Activated CD8-positive, alpha-beta memory T cell treated with anti-CD3 and anti-CD28 coated beads, Interleukin-2, amount 50 U/mL, for 48 hours (primary cell): ENCODE data around the gene SHB.
"Not testable (repeated sequence)": the region's sequence is repeated elsewhere in the genome, so short reads cannot be mapped to it uniquely, and the experiment has no call there.

Source experiments
- DNase-seq: peaks from one replicate; pipeline ENCODE4 v3.0.0-alpha.2; 2020

SHB gene

DNA sequence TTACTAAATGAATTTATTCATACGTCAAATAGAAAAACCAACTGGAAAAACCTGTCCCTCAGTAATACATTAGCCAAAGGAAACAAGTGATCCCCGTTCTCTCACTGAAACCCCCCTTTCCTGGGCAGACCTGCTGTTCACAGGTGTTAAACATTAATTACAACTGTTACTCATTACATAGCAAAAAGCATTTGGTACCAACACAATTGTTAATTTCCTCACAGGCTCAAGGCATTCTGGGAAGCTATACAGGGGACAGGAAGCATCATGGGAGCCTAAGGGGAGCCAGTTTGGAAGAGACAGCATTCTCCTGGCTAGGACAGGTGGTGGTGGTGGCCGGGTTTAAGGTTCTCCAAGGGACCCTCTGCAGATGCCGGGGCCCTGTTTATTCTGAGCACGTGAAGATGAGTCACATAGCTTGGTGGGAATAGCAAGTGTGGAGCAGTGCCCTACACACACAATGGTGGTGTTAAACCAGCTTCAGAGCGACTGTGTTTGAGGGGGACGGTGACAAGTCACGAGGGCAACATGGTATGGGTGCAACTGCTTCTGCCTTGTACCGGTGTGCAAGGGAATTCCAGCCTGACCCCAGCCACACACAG is 102.5 kb downstream of the SHB start:
- DNase-seq: no peak

DNA sequence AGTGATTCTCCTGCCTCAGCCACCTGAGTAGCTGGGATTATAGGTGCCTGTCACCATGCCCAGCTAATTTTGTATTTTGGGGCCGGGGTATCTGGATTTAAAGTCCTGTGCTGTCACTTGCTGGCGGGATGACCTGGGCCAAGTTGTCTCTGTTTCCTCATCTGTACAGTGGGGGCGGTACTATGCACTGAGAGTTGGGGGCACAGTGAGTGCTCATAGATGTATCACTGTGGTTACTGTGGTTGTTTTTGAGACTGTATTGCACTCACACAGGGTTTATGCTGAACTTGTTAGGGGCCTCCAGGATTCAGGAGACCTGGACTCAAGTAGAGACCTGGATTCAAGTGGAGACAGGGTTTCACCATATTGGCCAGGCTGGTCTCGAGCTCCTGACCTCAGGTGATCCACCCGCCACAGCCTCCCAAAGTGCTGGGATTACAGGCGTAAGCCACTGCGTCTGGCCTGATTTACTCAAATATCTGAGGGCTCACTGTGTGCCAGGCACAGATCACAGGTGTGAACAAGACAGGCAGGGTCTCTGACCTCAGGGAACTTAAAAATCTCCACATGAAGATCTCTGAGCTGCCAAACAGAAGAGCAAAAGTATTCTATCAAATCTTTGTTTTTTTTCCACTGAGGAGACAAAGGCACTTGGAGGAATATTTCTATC is 103.2 kb downstream of the SHB start:
- not testable (repeated sequence) for DNase-seq

DNA sequence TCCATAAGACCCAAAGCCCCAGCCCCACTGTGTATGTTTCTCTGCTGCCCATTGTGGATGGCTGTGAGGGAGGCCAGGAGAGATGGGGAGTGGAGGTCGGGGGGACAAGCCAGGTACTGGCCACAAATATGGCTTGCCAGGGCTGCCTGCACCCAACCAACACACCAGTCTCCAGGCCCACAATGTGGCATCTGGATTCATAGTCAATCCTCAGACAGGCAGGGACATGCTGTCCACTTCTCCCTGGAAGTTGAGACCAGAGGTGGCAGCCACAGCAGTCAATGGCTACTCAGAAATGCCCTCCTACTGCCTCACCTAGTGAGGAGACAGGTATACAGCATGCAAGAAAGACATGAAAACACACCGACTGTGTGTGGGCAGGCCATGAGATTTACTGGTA is 103.9 kb downstream of the SHB start:
- no peak for DNase-seq

DNA sequence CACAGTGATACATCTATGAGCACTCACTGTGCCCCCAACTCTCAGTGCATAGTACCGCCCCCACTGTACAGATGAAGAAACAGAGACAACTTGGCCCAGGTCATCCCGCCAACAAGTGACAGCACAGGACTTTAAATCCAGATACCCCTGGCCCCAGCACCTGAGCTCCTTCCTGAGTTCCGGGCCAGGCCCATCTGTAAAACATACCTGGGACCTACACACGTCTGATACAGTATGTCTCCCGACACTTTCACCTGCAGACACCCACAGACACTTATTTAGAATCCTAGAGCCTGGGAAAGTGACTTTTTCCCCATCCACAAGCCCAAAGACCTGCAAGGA is 104.3 kb downstream of the SHB start:
- no peak for DNase-seq

DNA sequence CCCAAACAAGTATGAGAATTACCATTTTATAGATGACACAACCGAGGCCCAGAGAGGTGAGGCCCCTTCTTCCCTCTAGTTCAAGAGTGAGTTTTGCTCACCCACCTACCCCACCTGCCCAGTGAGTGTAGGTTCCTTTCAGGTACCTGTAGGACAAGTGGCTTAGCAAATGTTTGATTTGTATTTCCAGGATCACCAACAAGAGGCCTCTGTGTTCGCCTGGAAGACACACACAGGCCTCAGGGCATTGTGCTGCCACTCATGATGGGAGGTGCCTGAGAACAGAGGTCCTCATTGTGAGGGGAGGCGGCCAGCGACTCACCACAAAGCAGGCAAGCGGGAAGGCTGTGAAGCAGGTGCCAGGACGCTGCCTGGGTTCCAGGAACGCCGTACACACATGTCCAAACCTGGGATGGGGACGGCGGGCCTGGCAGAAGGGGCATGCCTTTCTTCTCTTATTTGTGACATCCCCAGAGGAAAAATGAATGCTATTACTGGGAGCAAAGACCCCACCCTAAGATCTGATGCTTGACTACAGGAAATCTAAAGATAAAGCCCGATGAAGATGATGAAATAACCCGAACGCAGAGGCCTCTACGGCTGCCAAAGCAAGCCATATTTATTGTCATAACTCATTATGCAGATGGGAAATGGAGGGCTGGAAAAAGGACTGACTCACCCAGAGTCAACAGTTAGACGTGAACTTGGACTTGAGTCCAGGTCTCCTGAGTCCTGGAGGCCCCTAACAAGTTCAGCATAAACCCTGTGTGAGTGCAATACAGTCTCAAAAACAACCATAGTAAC is 104.9 kb downstream of the SHB start:
- no peak for DNase-seq

DNA sequence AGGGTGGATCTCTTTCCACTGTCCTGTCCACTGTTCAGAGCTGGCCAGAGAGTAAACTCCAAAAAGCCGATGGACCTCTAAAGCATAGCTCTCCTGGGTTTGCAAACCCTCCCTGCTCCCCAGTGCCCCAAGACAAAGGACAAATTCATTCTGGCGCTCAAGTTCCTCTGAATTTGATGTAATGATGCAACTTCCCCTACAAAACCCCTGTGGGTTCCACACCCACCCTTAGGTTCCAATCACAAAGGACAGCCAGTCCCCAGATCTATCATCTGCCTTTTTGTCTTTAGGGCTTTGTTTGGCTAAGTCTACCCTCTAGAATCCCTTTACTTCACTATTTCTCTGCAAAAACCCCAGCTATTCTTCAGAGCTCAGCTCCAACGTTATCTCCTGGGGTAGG is 107.7 kb downstream of the SHB start:
- no peak for DNase-seq

DNA sequence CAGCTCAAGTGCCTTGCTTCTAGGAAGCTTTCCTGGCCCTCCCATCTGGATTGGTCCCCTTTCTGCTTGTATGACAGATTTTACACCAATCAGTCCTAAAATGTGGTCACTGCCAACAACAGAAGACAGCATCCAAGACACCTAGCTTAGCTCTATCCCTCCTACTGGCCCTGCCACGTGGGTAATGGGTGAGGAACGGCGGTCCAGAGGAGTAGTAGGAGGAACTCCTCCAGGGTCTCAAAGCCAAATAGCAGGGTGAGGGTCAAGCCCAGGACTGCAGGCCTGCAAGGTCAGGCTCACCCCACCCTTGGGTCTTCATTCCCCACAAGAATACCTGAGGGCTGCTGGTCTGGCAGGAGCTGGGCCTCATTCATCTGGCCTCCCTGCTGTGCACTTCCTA is 108.4 kb downstream of the SHB start:
- DNase-seq: no peak

DNA sequence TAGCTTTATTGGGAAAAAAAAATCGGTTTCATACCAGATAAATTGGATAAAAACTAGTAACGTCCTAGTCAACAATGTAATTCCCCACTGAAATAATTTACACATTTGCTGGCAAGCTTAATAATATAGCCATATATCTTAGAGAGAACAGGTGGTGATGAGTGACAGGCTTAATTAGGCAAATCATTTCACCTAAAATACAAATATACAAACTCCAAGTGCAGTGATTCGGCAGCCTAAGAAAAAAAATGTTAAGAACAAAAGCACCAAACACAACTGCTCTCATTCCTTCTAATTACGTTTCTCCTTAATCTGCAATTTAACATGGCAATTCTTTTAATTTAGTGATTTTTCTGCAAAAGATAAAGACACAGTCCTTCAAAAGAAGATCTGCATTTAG is 109.1 kb downstream of the SHB start:
- no peak for DNase-seq

DNA sequence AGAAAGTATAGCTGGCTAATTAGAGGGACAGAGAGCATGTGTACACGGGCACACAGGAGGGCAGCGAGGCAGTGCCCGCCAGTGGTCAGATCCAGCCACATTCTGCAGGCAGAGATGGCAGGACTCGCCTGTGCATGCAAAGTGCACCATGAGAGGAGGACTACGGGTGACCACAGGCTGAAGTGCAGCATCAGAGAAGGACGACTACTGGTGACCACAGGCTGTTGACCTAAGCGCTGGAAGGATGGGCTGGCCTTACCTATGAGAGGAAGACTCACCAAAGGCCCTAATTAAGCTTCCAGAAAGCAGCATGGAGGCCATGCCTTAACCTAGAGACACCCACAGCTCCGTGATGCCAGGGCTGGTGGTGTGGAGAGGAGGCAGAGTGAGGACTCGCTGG is 110.9 kb downstream of the SHB start:
- DNase-seq: no peak

DNA sequence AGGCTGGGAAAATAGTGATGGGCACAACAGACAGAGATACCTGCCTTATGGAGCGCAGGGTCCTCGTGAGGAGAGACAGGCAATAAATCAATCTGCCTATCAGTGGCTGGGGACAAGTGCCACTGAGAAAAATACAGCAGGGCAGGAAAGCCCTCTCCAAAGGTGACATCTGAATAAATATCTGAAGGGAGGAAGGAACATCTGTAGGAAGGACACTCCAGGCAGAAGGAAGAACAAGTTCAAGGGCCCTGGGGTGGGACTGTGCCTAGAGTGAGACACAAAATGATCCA is 111.4 kb downstream of the SHB start:
- no peak for DNase-seq

DNA sequence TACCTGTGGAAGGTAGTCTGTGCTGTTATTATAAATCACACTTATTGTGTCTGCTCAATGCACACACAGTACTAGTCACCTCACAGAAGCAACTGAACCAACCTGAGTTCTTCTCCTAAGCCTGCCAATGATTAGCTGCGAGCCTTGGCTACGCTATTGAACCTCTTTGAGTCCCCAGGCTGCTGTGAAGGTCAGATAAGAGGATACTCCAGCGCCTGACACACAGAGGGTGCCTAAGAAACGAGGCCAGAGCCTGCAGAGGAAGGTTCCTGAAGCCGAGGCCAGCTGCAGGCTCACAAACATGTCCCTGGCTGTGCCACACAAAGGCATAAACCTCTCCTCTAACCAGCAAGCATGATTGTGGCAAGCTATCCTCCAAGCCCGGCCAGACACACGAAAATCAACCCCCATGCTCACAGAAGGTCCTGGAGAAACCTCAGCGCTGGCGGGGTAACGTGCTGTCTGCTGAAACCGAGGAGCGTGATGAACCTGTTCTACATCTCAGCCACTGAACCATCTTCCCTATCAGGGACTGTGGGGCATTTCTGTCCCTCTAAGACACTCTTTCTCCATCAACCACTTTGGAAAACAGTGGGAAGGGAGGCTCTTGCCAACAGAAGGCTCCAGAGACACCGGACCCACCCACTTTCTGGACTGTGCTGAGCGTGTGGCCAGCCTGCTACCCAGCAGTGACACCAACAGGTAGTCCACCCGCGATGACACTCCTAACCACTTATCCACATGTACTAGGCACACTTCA is 111.9 kb downstream of the SHB start:
- no peak for DNase-seq

DNA sequence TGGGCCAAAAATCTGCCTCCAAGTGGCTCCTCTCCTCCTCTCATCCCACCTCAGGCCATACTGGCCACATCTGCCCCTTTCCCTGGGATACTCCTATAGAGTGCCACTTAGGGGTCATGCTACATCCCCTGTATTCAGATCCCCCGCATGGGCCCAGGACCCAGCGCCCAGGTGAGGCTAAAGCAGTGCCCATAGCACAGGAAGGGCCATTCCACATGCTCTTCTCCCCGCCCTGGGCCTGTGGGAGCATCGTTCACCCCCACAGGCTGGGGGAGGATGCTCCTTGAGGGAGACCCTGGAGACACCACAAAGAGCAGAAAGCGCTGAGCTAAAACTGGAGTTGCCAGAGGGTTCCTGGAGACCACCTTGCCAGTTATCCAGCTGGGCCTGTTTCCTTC is 112.6 kb downstream of the SHB start:
- DNase-seq: no peak

DNA sequence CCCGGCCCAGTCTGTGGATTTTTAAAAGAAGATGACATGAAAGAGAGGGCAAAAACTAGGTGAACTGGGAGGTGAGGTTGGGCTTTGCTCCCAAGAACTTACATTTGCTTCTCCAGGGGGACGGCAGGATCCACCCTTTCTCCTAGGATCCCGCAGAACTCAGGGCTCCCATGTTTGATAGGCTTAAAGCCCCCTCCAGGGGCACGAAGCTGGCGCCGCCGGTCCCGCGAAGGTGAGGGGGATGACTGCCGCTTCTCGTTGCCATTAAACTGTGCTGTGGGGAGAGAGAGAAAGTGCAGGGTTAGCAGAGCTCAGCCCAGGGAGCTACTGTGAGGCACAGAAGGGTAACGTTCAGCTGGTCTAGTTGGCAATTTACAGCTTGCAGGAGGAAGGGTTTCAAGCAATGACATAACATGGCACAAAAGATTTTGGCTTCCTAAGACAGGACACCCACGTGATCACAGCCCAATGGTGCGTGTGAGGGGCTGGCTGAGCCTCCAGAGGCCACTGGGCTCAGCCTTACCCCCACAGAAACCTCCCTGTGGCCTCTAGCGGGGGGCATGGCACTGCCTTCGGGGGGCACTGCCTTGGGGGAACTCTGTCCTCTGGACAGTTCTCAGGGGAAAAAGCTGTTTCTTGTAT is 113.1 kb downstream of the SHB start:
- no peak for DNase-seq

DNA sequence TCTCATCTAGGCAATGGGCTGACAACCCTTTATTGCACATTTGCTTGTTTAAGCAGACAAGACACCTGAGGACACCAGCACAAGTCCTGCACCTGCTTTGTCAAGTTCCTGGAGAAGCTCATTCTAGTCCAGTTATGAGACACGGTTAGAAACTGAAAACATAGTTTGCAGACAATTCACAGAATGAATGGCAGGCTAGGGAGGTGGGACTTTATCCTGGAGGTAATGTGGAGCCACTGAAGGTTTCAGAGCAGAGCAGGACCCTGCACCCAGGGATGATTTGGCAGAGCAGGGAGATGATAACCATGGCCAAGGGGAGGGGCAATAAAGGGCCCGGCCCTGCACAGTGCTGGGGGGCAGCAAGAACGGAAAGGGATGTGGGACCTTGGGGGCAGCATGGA is 114.4 kb downstream of the SHB start:
- no peak for DNase-seq

DNA sequence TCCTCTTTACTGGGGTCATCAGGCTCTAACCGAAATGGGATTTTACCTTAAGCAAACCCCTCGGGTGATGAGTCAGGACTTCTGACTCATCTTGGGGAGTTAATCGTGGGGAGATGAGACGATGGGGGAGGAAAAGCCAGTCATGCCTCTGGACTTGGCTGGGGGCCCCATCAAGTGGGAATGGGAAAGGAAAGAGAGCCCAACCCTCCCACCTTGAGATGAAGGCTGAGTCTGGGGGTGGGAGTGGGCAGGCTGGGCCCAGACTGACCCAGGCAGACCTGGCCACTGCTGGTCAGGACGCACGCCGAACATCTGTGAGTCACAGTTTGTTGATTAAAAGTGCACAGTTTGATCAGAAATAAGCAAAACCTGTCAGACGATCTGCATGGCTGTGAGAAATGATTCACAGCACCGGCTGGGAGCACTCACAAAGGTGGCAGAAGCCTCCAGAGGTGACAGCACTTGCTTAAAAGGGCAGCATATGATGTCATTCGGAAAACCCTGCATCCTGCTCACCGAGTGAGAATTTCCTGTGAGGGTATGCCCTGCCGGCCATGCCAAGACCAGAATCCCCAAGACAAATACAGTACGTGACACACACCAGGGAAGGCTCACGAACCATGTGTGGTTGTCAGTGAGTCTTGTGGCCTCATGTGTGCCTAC is 115.1 kb downstream of the SHB start:
- peak; percentile 69 for DNase-seq

DNA sequence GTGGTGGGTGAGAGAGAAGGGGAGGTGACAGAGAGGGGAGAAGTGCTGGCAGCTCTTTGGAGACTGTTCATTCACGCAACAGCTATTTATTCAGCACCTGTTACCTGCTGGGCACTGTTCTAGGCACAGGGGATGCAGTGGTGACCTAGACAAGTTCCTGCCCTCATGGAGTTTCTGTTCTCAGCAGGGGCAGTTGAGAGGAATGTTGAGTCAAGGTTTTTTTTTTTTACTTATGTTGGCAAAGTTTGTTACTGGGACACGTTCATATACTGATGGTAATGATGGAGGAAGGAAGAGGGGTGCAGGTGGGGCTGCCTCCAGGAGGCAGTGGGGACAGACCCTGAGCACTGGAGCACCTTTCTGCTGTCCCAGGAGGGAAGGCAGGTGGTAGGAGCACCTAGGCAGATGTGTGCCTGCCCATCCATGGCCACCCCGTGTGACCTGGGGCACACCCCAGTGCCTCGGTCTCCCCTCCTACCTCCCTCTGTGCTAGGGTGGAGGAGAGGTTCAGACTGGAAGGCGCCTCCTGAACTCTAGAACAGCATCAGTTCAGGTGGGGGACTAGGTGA is 115.7 kb downstream of the SHB start:
- no peak for DNase-seq

DNA sequence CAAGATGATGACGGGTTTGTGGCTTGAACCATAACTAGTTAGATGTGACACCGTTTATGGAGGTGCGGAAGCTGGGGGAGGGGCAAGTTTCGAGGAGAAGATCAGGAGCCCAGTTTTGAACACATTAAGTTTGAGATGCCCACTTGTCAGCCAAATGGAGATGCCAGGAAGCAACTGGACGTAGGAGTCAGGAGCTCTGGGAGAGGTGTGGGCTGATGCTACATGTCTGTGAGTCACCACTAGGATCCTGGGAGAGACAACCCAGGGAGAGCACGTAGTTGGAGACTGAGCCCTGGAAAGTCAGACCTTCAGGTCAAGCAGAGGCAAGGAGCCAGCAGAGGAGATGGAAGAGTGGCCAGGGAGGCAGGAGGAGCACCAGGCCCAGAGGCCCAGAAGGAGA is 116.3 kb downstream of the SHB start:
- DNase-seq: no peak

DNA sequence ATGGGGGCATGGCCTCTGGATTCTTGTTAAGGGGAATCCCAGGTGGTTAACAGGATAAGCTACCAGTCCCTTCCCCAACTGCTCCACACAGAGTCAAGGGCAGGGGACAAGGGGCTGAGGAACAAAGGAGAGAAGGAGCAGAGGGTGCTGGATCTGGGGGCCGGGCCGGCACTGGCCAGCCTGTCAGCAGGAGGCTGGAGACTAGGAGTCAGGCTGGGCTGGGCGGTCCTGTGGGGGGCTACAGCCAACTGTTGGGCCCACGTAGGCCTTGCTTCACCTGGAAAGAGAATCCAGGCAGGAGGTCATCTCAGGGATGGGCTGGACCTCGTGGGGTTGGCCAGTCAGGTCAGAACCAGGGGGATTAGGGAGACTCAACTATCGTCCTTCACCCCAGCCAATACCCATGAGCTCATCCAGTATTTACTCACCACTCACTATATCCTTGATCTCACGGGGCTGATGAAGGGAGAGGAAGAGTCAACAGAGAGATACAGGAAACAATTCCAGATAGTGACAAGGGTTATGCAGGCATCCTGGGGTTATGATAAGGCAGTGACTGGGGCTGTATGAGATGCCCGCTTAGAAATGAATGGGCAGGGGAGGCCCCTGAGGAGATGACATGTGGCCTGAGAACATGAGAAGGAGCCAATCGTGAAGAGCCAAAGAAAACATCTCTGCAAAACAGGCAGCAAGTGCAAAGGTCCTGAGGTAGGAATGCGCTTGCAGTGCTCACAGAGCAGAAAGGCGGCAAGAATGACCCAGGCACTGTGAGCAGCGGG is 117.2 kb downstream of the SHB start:
- no peak for DNase-seq

DNA sequence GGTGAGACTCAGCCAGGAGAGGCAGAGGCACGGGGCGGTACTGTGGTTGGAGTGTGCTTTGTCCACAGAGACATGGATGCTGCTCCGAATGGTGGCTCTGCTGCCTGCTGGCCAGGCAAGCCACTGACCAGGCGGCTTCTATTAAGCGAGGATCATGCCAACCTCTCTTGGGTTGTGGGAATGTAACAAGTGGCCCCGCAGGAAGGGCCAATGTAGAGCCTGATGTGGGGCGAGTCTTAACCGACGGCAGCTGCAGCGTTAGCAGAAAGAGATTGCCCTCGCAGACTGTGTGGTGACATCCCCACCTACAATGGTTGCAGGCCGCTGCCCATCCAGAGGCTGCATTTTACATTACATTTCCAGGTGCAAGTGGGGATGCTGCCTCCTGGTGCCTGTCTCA is 118.5 kb downstream of the SHB start:
- DNase-seq: no peak

DNA sequence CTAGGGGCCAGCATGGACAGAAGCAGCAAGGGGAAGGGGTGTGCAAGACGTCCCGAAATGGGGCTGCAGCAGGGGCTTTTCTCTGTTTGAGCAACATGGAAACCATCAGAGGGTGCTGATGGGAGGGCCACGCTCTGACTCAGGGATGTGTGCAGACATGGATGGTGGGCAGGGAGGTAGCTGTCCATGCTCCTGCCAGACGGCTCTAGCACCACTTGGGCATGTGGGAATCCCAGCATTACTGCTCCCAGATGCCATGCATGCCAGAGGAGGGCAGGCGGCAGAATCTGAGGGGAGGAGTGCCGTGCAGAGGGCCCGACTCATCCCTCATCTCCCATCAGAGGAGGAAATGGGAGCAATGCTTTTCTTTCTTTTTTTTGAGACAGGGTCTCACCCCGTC is 119.5 kb downstream of the SHB start:
- DNase-seq: no peak

DNA sequence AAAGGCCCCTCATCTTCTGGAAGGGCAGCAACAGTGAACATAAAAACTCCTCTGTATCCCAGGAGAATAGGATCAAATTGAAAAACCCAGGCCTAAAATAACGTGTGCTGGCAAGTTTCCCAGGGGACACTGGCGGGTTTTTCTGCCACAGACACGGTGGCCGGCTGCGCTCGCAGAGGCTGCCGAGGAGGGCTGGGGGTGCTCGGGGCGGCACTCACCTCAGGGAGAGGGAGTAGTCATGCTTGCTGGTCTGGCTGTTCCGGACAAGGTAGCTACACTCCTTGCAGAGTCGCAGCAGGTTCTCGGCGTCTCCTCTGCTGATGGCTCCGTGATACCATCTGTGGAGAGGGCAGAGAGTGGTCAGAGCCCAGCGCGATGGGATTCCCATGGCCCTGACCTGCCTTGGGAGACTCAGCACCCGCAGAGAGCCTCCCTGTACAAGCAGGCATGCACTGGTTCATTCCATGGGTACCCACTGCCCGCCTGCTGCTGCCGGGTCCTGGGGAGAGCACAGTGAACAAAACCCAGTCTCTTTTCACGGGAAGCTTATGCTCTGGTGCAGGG is 120.5 kb downstream of the SHB start:
- DNase-seq: no peak
